HepG2 (cell line): ENCODE measurements around the gene MAP2K1. TPM values are rescaled to one million over a fixed set of nuclear protein-coding genes. Genes with fewer than 3 reads are reported as not detected.
A peak's percentile ranks its signal among the peaks of the same experiment; 100 is the strongest.

ENCODE experiments used
- AHR ChIP-seq: IDR thresholded peaks from 2 replicates; pipeline ENCODE4 v1.6.1; 2018; ENCODE audit warnings: missing genetic modification reagents, missing compliant biosample characterization
- ATM ChIP-seq: fragments of 450-650 bp; IDR thresholded peaks from 2 replicates; pipeline ENCODE4 v1.7.1; 2017; ENCODE audit warnings: mild to moderate bottlenecking, borderline replicate concordance
- HES4 ChIP-seq: sonication (generic); formaldehyde crosslinking; IDR thresholded peaks from 2 replicates; pipeline ENCODE4 v1.9.0; 2021; ENCODE audit warnings: mild to moderate bottlenecking, missing genetic modification reagents, borderline replicate concordance
- HMGA1 ChIP-seq: sonication (generic); formaldehyde crosslinking; conservative IDR thresholded peaks from 2 replicates; pipeline ENCODE4 v1.4.0; 2020; ENCODE audit warnings: missing genetic modification reagents
- KDM5B ChIP-seq: sonication (generic); formaldehyde crosslinking; IDR thresholded peaks from 2 replicates; pipeline ENCODE4 v1.4.0; 2020; ENCODE audit warnings: missing genetic modification reagents, mild to moderate bottlenecking, borderline replicate concordance
- KMT2A ChIP-seq: sonication (generic); formaldehyde crosslinking; IDR thresholded peaks from 2 replicates; pipeline ENCODE4 v1.4.0; 2020; ENCODE audit warnings: missing genetic modification reagents
- MXD4 ChIP-seq: IDR thresholded peaks from 2 replicates; pipeline ENCODE4 v1.6.1; 2016; ENCODE audit warnings: mild to moderate bottlenecking, missing biosample characterization, missing genetic modification reagents
- NONO ChIP-seq, 2 experiments: fragments of 450-650 bp in 1 of 2; sonication (generic) in 1 of 2; formaldehyde crosslinking in 1 of 2; IDR thresholded peaks in 1 of 2; conservative IDR thresholded peaks in 1 of 2; 2 replicates each; pipeline versions ENCODE4 v1.6.1 to v1.8.0; 2017 to 2022; ENCODE audit warnings: mild to moderate bottlenecking in 1 of 2, missing genetic modification reagents in 1 of 2, moderate library complexity in 1 of 2
- NR2C2 ChIP-seq: sonication (generic); formaldehyde crosslinking; IDR thresholded peaks from 2 replicates; pipeline ENCODE4 v1.4.0; 2020; ENCODE audit warnings: missing genetic modification reagents, mild to moderate bottlenecking, moderate library complexity, borderline replicate concordance
- RFX3 ChIP-seq: IDR thresholded peaks from 2 replicates; pipeline ENCODE4 v1.6.1; 2016; ENCODE audit warnings: missing biosample characterization, missing genetic modification reagents
- SCMH1 ChIP-seq: sonication (generic); formaldehyde crosslinking; IDR thresholded peaks from 2 replicates; pipeline ENCODE4 v1.9.0; 2021; ENCODE audit warnings: missing genetic modification reagents, mild to moderate bottlenecking, borderline replicate concordance
- SRSF1 ChIP-seq: fragments of 200-400 bp; formaldehyde crosslinking; optimal IDR thresholded peaks from 2 replicates; pipeline ENCODE3; 2017; ENCODE audit warnings: mild to moderate bottlenecking, low read depth, low read length, moderate library complexity
- TBX2 ChIP-seq: sonication (generic); formaldehyde crosslinking; IDR thresholded peaks from 2 replicates; pipeline ENCODE4 v1.5.0; 2020; ENCODE audit warnings: missing genetic modification reagents, mild to moderate bottlenecking, borderline replicate concordance
- XBP1 ChIP-seq: sonication (generic); formaldehyde crosslinking; IDR thresholded peaks from 2 replicates; pipeline ENCODE4 v1.5.0; 2020; ENCODE audit warnings: missing genetic modification reagents
- ZFAT ChIP-seq: sonication (generic); formaldehyde crosslinking; conservative IDR thresholded peaks from 2 replicates; pipeline ENCODE4 v1.8.1; 2023; ENCODE audit warnings: missing genetic modification reagents, inconsistent platforms
- ZFX ChIP-seq: sonication (generic); formaldehyde crosslinking; IDR thresholded peaks from 2 replicates; pipeline ENCODE4 v1.4.0; 2020; ENCODE audit warnings: mild to moderate bottlenecking, low read depth, missing genetic modification reagents, moderate library complexity
- ZNF326 ChIP-seq: sonication (generic); formaldehyde crosslinking; IDR thresholded peaks from 2 replicates; pipeline ENCODE4 v1.4.0; 2020; ENCODE audit warnings: missing genetic modification reagents, borderline replicate concordance
- ZNF678 ChIP-seq: sonication (generic); formaldehyde crosslinking; IDR thresholded peaks from 2 replicates; pipeline ENCODE4 v1.4.0; 2020; ENCODE audit warnings: mild to moderate bottlenecking, missing genetic modification reagents
- ZNF747 ChIP-seq: sonication (generic); formaldehyde crosslinking; IDR thresholded peaks from 2 replicates; pipeline ENCODE4 v1.8.1; 2023; ENCODE audit warnings: missing genetic modification reagents, mild to moderate bottlenecking, borderline replicate concordance
- ZNF781 ChIP-seq: sonication (generic); formaldehyde crosslinking; IDR thresholded peaks from 2 replicates; pipeline ENCODE4 v1.5.1; 2020; ENCODE audit warnings: borderline replicate concordance, mild to moderate bottlenecking, missing genetic modification reagents; ENCODE audit errors: not compliant biosample characterization
- ZNF782 ChIP-seq: sonication (generic); formaldehyde crosslinking; IDR thresholded peaks from 2 replicates; pipeline ENCODE4 v1.4.0; 2020; ENCODE audit warnings: missing genetic modification reagents, mild to moderate bottlenecking, borderline replicate concordance
- ZNF792 ChIP-seq: IDR thresholded peaks from 2 replicates; pipeline ENCODE4 v1.6.1; 2016
- polyA plus RNA-seq, 8 experiments: library from polyadenylated mRNA; depleted of rRNA in 3 of 8; stranded (reverse) in 7 of 8; unstranded in 1 of 8; fragments of >200 nt; fragmentation: Illumina TruSeq in 4 of 8; extraction: Trizol in 4 of 8; gene quantifications; 2 replicates each; pipeline versions ENCODE4 v1.2.1 to v1.2.3, GENCODE V29; 2011 to 2016; ENCODE audit warnings: low read depth in 4 of 8, missing spikeins in 1 of 8, mixed read lengths in 1 of 8; ENCODE audit not compliant: insufficient read depth in 1 of 8
- total RNA-seq, 5 experiments: library from RNA; depleted of rRNA; stranded (reverse); fragments of >200 nt; fragmentation: Illumina TruSeq; extraction: Trizol; gene quantifications; 2 replicates each; pipeline ENCODE4 v1.2.3, GENCODE V29; 2016; ENCODE audit warnings: low read depth in 1 of 5
- TF ChIP-seq, protein P1 (sequence below): IDR thresholded peaks from 2 replicates; pipeline ENCODE4 v1.6.1; 2016
- TF ChIP-seq, protein P2 (sequence below): sonication (generic); formaldehyde crosslinking; IDR thresholded peaks from 2 replicates; pipeline ENCODE4 v1.5.1; 2020; ENCODE audit warnings: mild to moderate bottlenecking, missing genetic modification reagents, borderline replicate concordance
- TF ChIP-seq, protein P3 (sequence below): sonication (generic); formaldehyde crosslinking; IDR thresholded peaks from 2 replicates; pipeline ENCODE4 v1.5.0; 2020; ENCODE audit warnings: mild to moderate bottlenecking, missing genetic modification reagents

Gene MAP2K1
- total and polyA plus RNA-seq, 2 of the 13 experiments (the other 11 are each of a cell fraction or from before 2014, with no cell fraction given), result 24.1 to 49.2 TPM

DNA sequence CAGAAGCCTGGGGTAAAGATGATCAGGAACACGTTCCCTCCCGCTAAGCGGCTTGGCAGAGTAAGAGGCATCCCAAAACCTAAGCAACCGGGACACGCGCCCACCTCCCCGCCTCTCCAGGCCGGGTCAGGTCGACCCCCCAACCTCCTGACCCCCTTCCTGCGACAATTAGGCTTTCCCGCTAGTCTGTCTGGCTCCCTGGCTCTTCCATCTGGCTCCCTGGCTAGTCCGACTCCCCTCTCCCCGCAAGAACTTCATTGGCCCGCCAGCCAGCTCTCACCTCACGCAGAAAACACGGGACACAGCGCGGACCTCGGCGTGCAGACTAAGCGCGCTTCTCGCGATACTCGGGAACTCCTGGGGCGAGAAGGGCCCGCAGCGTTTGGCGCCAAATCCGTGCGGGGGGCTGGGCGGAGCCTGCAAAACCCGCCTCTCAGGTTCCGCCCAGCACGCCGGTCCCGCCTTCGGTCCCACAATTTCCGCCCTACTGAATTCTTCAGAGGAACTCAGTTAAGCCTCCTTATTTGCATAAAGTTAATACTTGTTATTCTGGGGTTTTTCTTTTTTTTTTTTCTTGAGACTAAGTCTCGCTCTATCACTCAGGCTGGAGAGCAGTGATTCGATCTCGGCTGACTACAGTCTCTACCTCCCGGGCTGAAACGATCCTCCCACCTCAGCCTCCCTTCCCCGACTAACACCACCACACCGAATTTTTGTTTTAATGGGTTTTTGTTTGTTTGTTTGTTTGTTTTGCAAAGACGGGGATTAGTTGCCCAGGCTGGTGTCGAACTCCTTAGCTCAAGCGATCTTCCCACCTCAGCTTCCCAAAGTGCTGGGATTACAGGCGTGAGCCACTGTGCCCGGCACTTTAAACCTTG, 30.1 kb upstream of the MAP2K1 start, which contains the start of gene TIPIN (continued):
- TF ChIP-seq KDM5B (CRISPR knock-in tag) (peak; percentile 86; the same call in 1 of the 2 replicates), ATM (no peak), ZNF747 (CRISPR knock-in tag) (peak; percentile 76; the same call in 1 of the 2 replicates), ZNF678 (CRISPR knock-in tag) (peak; percentile 84; the same call in 1 of the 2 replicates), ZFAT (CRISPR knock-in tag) (no peak), NONO (IDR thresholded peaks at IDR 0.05) (no peak), NONO (CRISPR knock-in tag; conservative IDR thresholded peaks at IDR 0.05) (peak; percentile 85), AHR (no peak), TBX2 (CRISPR knock-in tag) (peak; percentile 92), ZFX (CRISPR knock-in tag) (peak; percentile 82), HES4 (CRISPR knock-in tag) (no peak; the same call in 1 of the 2 replicates), NR2C2 (CRISPR knock-in tag) (peak; percentile 71), MXD4 (peak; percentile 25; the same call in 1 of the 2 replicates), ZNF781 (CRISPR knock-in tag) (peak; percentile 68), SRSF1 (peak; percentile 42), RFX3 (CRISPR knock-in tag) (no peak), SCMH1 (CRISPR knock-in tag) (no peak), HMGA1 (no peak), XBP1 (CRISPR knock-in tag) (0 out of 2 replicates have a peak, but pooled peaks have one; percentile 48), ZNF326 (CRISPR knock-in tag) (no peak), ZNF782 (CRISPR knock-in tag) (peak; percentile 92), ZNF792 (0 out of 2 replicates have a peak, but pooled peaks have one; percentile 39), KMT2A (peak; percentile 88)
- TF ChIP-seq, protein P1, sequence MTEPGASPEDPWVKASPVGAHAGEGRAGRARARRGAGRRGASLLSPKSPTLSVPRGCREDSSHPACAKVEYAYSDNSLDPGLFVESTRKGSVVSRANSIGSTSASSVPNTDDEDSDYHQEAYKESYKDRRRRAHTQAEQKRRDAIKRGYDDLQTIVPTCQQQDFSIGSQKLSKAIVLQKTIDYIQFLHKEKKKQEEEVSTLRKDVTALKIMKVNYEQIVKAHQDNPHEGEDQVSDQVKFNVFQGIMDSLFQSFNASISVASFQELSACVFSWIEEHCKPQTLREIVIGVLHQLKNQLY (CRISPR knock-in tag), result peak; percentile 68
- TF ChIP-seq, protein P2, sequence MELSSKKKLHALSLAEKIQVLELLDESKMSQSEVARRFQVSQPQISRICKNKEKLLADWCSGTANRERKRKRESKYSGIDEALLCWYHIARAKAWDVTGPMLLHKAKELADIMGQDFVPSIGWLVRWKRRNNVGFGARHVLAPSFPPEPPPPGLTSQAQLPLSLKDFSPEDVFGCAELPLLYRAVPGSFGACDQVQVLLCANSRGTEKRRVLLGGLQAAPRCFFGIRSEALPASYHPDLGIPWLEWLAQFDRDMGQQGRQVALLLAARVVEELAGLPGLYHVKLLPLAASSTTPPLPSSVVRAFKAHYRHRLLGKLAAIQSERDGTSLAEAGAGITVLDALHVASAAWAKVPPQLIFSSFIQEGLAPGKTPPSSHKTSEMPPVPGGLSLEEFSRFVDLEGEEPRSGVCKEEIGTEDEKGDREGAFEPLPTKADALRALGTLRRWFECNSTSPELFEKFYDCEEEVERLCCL (CRISPR knock-in tag), result 0 out of 2 replicates have a peak, but pooled peaks have one; percentile 78
- TF ChIP-seq, protein P3, sequence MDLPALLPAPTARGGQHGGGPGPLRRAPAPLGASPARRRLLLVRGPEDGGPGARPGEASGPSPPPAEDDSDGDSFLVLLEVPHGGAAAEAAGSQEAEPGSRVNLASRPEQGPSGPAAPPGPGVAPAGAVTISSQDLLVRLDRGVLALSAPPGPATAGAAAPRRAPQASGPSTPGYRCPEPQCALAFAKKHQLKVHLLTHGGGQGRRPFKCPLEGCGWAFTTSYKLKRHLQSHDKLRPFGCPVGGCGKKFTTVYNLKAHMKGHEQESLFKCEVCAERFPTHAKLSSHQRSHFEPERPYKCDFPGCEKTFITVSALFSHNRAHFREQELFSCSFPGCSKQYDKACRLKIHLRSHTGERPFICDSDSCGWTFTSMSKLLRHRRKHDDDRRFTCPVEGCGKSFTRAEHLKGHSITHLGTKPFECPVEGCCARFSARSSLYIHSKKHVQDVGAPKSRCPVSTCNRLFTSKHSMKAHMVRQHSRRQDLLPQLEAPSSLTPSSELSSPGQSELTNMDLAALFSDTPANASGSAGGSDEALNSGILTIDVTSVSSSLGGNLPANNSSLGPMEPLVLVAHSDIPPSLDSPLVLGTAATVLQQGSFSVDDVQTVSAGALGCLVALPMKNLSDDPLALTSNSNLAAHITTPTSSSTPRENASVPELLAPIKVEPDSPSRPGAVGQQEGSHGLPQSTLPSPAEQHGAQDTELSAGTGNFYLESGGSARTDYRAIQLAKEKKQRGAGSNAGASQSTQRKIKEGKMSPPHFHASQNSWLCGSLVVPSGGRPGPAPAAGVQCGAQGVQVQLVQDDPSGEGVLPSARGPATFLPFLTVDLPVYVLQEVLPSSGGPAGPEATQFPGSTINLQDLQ (CRISPR knock-in tag), result peak; percentile 60; the same call in 1 of the 2 replicates
